SK-N-SH treated with all-trans-retinoic acid at 6 μM for 48 hours (cell line): Measurements from ENCODE around the gene ACSL5.
A peak's percentile ranks its signal among the peaks of the same experiment; 100 is the strongest.
"Not testable (repeated sequence)": the region's sequence is repeated elsewhere in the genome, so short reads cannot be mapped to it uniquely, and the experiment has no call there.

Source experiments
- ATAC-seq: fragments of 200-7000 bp; cut with Tn5 transposase; 3 replicates; pipeline ENCODE4 v1.9.1; 2020; ENCODE audit warnings: mild to moderate bottlenecking, moderate library complexity
- ARNTL ChIP-seq: fragments of 450-650 bp; formaldehyde crosslinking; IDR thresholded peaks from 2 replicates; pipeline ENCODE4 v1.5.0; 2020; ENCODE audit warnings: low read depth, mild to moderate bottlenecking, moderate library complexity, borderline replicate concordance
- CSDC2 ChIP-seq: fragments of 250-450 bp; sonication (Bioruptor Pico); IDR thresholded peaks from 2 replicates; pipeline ENCODE4 v1.5.0; 2020; ENCODE audit warnings: mild to moderate bottlenecking, moderate library complexity
- CSRNP3 ChIP-seq: fragments of 250-450 bp; sonication (Bioruptor Pico); IDR thresholded peaks from 2 replicates; pipeline ENCODE4 v1.5.1; 2021; ENCODE audit warnings: mild to moderate bottlenecking, moderate library complexity
- ESRRG ChIP-seq: fragments of 250-450 bp; sonication (Bioruptor Pico); IDR thresholded peaks from 2 replicates; pipeline ENCODE4 v1.6.1; 2021; ENCODE audit warnings: mild to moderate bottlenecking
- GLIS3 ChIP-seq: fragments of 250-450 bp; sonication (Bioruptor Pico); IDR thresholded peaks from 2 replicates; pipeline ENCODE4 v1.5.0; 2020; ENCODE audit warnings: mild to moderate bottlenecking, moderate library complexity
- ISL1 ChIP-seq: fragments of 250-450 bp; sonication (Bioruptor Pico); IDR thresholded peaks from 2 replicates; pipeline ENCODE4 v2.1.2; 2022; ENCODE audit warnings: mild to moderate bottlenecking, moderate library complexity
- PATZ1 ChIP-seq: fragments of 250-450 bp; sonication (Bioruptor Pico); IDR thresholded peaks from 2 replicates; pipeline ENCODE4 v1.8.0; 2020; ENCODE audit warnings: mild to moderate bottlenecking, moderate library complexity, borderline replicate concordance
- POU6F1 ChIP-seq: fragments of 250-450 bp; sonication (Bioruptor Pico); IDR thresholded peaks from 2 replicates; pipeline ENCODE4 v1.8.0; 2021; ENCODE audit warnings: low read depth, mild to moderate bottlenecking, moderate library complexity, borderline replicate concordance
- PPARA ChIP-seq: fragments of 250-450 bp; sonication (Bioruptor Pico); IDR thresholded peaks from 2 replicates; pipeline ENCODE4 v1.5.0; 2020; ENCODE audit warnings: mild to moderate bottlenecking, borderline replicate concordance
- RARB ChIP-seq: fragments of 250-450 bp; sonication (Bioruptor Pico); IDR thresholded peaks from 2 replicates; pipeline ENCODE4 v1.8.0; 2021; ENCODE audit warnings: mild to moderate bottlenecking, moderate library complexity
- SNAI2 ChIP-seq: fragments of 250-450 bp; sonication (Bioruptor Pico); IDR thresholded peaks from 2 replicates; pipeline ENCODE4 v1.5.0; 2020; ENCODE audit warnings: mild to moderate bottlenecking, moderate library complexity
- TCF4 ChIP-seq: fragments of 250-450 bp; sonication (Bioruptor Pico); IDR thresholded peaks from 2 replicates; pipeline ENCODE4 v1.8.0; 2021; ENCODE audit warnings: mild to moderate bottlenecking, moderate library complexity, borderline replicate concordance
- TOX ChIP-seq: fragments of 250-450 bp; sonication (Bioruptor Pico); IDR thresholded peaks from 2 replicates; pipeline ENCODE4 v1.8.0; 2021; ENCODE audit warnings: mild to moderate bottlenecking, moderate library complexity, borderline replicate concordance
- TSHZ2 ChIP-seq: fragments of 250-450 bp; sonication (Bioruptor Pico); IDR thresholded peaks from 2 replicates; pipeline ENCODE4 v1.5.0; 2020; ENCODE audit warnings: mild to moderate bottlenecking, moderate library complexity
- ZC3H10 ChIP-seq: fragments of 250-450 bp; sonication (Bioruptor Pico); IDR thresholded peaks from 2 replicates; pipeline ENCODE4 v1.5.1; 2021; ENCODE audit warnings: mild to moderate bottlenecking, moderate library complexity
- ZFP3 ChIP-seq: fragments of 250-450 bp; sonication (Bioruptor Pico); IDR thresholded peaks from 2 replicates; pipeline ENCODE4 v1.5.0; 2020; ENCODE audit warnings: mild to moderate bottlenecking, moderate library complexity
- ZFP30 ChIP-seq: fragments of 450-650 bp; formaldehyde crosslinking; IDR thresholded peaks from 2 replicates; pipeline ENCODE4 v1.5.0; 2022; ENCODE audit warnings: mild to moderate bottlenecking, moderate library complexity
- ZNF565 ChIP-seq: fragments of 450-650 bp; formaldehyde crosslinking; conservative IDR thresholded peaks from 2 replicates; pipeline ENCODE4 v1.5.0; 2020; ENCODE audit warnings: low read depth, mild to moderate bottlenecking, moderate library complexity
- ZNF70 ChIP-seq: fragments of 450-650 bp; formaldehyde crosslinking; IDR thresholded peaks from 2 replicates; pipeline ENCODE4 v1.5.0; 2020; ENCODE audit warnings: mild to moderate bottlenecking, moderate library complexity
- ZNF8 ChIP-seq: fragments of 450-650 bp; formaldehyde crosslinking; IDR thresholded peaks from 2 replicates; pipeline ENCODE4 v1.5.0; 2020; ENCODE audit warnings: mild to moderate bottlenecking, moderate library complexity

The ACSL5 gene

GRCh38 chr10:112461029-112461887 is 87.3 kb downstream of the ACSL5 start (continued):
- no peak for TF ChIP-seq TSHZ2 (CRISPR knock-in tag)
- no peak for TF ChIP-seq RARB (CRISPR knock-in tag)
- TF ChIP-seq GLIS3 (CRISPR knock-in tag): no peak
- no peak for TF ChIP-seq ZNF70 (CRISPR knock-in tag)
- no peak for TF ChIP-seq PATZ1 (CRISPR knock-in tag)
- no peak for TF ChIP-seq ZNF8 (CRISPR knock-in tag)
- TF ChIP-seq ISL1 (CRISPR knock-in tag): no peak
- no peak for TF ChIP-seq ARNTL
- TF ChIP-seq ZFP30: no peak
- TF ChIP-seq PPARA: no peak
- TF ChIP-seq ESRRG (CRISPR knock-in tag): no peak
- TF ChIP-seq, all 23 proteins: peak for 0

GRCh38 chr10:112464074-112464473 is 90.2 kb downstream of the ACSL5 start:
- ATAC-seq: not testable (repeated sequence)

- TF ChIP-seq ZNF8 (CRISPR knock-in tag) (peak; percentile 97), CSRNP3 (CRISPR knock-in tag) (no peak)
- ATAC-seq: no peak
Observed at GRCh38 chr10:112465299-112465883, 91.5 kb downstream of the ACSL5 start.

- no peak for ATAC-seq
- TF ChIP-seq PPARA (no peak), ZFP30 (no peak), ESRRG (CRISPR knock-in tag) (no peak), SNAI2 (CRISPR knock-in tag) (no peak), TSHZ2 (CRISPR knock-in tag) (no peak), TOX (no peak), ZNF70 (CRISPR knock-in tag) (no peak), CSRNP3 (CRISPR knock-in tag) (no peak), CSDC2 (CRISPR knock-in tag) (no peak), PATZ1 (CRISPR knock-in tag) (no peak), POU6F1 (CRISPR knock-in tag) (no peak), ZC3H10 (CRISPR knock-in tag) (no peak), ZFP3 (CRISPR knock-in tag) (no peak), TCF4 (CRISPR knock-in tag) (no peak), RARB (CRISPR knock-in tag) (no peak), ZNF8 (CRISPR knock-in tag) (no peak), GLIS3 (CRISPR knock-in tag) (no peak), ZNF565 (no peak)
Observed at GRCh38 chr10:112466802-112467201, 92.9 kb downstream of the ACSL5 start.
